GM23248 (cell line): Measurements from ENCODE around the gene NMT2.

Source experiments
- EZH2 ChIP-seq: fragments of 200-600 bp; sonication (generic); IDR thresholded peaks from 2 replicates; pipeline ENCODE4 v1.6.1; 2018; ENCODE audit warnings: antibody characterized with exemption, mild to moderate bottlenecking; ENCODE audit not compliant: insufficient read depth, poor library complexity, severe bottlenecking
- EZH2phosphoT487 ChIP-seq: fragments of 200-600 bp; sonication (generic); IDR thresholded peaks from 2 replicates; pipeline ENCODE4 v1.6.1; 2018; ENCODE audit warnings: antibody characterized with exemption, moderate library complexity, mild to moderate bottlenecking, low read depth; ENCODE audit not compliant: insufficient read depth

GRCh38 chr10:15123749-15124184 is 44.7 kb downstream of the NMT2 start:
- TF ChIP-seq EZH2, result no peak
- no peak for TF ChIP-seq EZH2phosphoT487
